LoVo (cell line): ENCODE data around the gene TTC12.

Experiments
- DNase-seq: peaks from one replicate; pipeline ENCODE4 v3.0.0-alpha.2; 2016; ENCODE audit warnings: low spot score

TTC12 gene

DNA sequence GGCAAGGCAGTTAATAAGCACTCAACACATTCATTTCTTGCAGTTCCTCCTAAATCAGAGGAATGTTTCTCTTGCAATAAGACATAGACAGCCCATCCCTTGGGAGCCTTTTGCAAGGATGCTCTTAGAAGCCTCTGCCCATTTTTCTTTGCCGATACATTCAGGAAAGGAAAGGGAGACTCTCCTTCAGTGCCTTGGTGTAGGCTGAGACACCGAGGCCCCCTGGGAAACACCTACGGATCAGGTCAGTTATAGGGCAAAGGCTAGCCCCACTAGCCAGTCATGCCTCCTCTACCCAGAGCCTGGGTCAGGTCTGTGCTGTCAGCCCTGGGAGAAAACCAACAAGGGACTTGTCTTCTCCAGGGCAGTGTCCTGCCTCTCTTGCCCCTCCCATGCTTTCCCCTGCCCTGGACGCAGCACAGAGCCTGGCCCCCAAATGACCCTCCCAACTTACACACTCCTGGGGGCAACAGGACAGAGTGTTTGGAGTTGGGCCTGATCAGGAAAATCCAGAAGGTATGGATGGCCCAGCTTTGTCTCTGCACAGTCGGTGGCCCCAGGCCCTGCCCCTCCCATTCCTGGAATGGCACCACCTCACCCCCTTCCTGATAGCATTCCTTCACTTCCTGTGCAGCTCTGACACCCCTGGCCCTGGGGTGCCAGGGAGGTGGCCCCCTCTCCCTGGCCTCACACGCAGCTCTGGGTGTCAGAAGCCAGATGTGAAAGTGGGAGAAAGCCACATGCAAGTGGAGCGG is 91.5 kb downstream of the TTC12 start:
- no peak for DNase-seq

DNA sequence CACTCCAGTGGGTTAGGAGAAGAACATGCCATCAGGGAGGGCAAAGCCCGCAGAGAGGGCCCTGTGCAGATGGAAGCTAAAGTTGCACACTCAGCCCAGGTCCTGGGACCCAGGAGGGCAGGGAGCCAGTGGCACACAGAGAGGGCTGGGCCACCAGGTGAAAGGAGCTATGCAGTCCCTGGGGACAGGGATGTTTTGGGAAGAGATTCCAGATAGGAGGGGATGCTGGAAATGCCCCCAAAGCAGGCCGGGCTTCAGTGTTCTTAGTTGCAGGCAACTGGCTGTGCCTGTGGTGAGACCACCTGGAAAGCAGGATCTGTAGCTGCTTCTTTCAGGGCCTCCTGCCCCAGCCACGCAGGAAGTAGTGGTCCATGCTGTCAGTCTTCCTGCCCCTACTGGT is 92.8 kb downstream of the TTC12 start:
- DNase-seq, result no peak

DNA sequence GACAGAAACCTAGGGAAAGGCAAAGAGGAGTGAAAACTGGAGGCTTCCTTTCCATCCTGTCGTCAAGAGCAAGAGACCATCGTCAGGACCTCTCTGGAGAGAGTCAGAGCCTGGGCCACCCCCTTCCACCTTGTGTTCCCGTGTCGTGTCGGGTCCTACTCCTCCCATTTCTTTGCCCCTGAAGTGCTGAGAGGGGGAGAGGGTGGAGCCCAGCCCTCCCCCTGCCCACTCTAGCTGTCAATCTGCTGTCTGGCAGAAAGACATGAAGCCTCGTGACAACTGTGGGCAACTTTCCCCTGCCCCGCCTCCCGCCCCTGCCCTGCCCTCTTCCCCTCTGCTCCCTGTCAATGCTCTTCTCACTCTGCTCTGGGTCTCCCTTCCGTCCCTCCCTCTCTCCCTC is 93.8 kb downstream of the TTC12 start:
- no peak for DNase-seq

DNA sequence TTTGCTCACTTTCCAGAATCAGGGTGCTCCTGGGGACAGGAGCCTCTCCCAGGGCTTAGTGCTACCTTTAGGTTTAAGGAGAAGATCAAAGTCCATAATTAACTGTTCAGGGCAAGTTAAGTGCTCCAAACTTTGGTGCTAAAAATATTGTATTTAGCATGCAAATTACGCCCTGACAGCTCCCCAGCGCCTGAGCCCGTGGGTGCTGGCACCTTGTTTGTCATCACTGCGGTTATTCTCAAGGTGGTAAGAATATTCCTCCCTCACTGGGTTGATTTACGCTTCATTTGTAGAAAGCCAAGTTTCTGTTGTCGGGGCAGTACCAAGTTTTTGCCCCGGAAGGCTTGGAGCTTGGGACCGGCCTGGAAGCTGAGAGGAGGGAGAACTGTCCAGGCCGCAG is 94.5 kb downstream of the TTC12 start:
- no peak for DNase-seq

DNA sequence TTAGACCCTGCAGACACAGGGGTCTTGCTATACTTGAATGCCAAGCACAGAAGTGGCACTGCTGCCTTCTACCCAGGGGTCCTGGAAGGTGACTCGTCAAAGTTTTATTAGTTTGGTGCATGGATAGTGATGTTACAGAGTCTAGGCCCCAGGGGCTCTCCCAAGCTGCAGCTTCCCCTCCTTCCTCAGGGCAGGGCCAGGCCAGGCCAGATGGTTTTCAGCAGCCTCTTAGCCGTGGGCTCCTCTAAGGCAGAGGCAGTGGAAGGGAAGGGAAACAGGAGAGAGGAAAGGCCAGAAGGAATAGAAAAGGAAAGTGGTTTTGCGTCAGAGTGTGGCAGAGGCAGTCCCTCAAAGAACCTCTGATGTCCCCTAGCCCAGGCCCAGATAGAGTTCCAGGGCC is 95.1 kb downstream of the TTC12 start:
- no peak for DNase-seq

DNA sequence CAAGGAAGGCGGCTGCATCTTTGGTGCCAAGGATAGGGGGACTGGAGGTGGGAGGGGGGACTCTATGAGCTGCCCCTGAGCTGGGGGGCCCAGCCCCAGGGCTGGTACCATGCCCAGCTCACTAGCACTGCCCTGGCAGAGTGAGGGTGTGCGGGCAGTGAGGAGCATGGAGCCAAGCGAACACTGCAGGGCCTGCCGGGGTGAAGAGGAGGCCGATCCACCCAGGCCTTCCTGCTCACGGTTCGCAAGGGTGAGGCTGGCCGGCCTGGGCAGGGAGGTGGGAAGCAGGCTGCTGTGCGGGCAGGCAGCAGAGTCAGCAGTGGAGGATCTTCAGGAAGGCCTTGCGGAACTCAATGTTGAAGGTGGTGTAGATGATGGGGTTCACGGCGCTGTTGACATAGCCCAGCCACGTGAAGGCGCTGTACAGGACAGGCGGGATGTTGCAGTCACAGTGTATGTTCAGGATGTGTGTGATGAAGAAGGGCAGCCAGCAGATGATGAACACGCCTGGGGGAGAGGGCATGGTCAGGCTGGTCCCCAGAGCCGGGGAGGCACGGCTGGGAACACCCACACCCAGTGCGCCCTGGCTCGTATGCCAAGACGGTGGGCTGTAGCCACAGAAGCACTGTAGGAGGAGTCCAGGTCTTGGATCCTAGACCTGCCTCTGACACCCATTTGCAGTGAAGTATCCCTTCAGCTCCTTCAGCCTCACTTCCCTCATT is 96.2 kb downstream of the TTC12 start:
- DNase-seq, result no peak

DNA sequence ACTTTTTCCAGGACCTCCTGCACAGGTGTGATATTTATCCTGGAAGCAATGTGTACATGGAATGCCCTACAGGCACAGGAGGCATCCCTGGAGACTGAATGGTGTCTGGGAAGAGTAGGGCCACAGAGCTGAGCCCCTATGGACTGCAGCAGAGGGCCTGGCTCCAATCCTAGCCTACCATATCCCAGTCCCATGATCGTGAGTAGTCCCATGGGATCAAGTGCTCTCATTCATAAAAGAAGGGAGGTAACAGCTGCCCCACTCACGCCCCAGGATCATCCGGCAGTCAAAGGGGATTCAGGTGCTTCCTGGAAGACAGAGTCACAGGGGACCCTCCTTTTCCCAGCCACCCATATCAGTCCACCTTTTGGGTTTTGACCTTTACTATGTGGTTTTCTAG is 97.2 kb downstream of the TTC12 start:
- no peak for DNase-seq

DNA sequence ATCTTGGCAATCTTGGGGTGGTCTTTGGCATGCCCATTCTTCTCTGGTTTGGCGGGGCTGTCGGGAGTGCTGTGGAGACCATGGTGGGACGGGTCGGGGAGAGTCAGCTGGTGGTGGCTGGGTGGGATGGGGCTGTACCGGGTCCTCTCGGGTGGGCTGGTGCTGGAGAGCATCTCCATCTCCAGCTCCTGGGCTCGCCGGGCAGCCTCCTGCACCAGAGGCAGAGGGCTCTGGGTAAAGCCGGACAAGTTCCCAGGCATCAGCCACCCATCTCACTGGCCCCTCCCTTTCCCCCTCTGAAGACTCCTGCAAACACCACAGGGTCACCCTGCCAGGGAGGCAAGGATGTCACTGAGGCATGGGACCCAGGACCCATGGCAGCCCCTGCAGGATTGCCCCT is 98.3 kb downstream of the TTC12 start:
- no peak for DNase-seq

DNA sequence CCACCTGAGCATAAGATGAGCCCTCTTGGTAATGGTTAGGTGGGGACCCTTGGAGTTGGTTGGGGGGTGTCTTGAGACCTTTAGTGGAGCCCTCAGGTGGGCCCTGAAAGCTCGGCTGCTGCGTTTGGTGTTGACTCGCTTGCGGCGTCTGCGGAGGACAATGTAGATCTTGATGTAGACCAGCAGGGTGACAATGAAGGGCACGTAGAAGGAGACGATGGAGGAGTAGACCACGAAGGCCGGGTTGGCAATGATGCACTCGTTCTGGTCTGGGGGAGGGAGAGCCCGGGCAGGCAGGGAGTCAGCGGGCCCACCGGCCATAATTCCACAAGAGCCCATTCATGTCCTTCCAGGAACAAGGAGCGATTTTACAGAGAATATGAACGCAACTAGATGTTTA is 101.0 kb downstream of the TTC12 start:
- no peak for DNase-seq
